CD4-positive, CD25-positive, alpha-beta regulatory T cell (primary cell): ENCODE results near the gene IQCH. TPM values are rescaled to one million over a fixed set of nuclear protein-coding genes. Genes with fewer than 3 reads are reported as not detected.

Experiments
- ATAC-seq, 2 donors: fragments of 150-1000 bp; cut with Tn5 transposase; one replicate each; pipeline ENCODE4 v1.10.0; 2021; ENCODE audit warnings: low read depth in 2 of 2, moderate number of reproducible peaks in 2 of 2, moderate library complexity in 1 of 2
- DNase-seq, 3 donors: peaks; one replicate each; pipeline versions ENCODE4 v3.0.0 to v3.0.0-alpha.2; 2012 to 2022; ENCODE audit warnings: mixed read lengths in 1 of 3
- H3K27ac ChIP-seq: one replicate; pipeline ENCODE4 v1.7.0; 2013; ENCODE audit warnings: mild to moderate bottlenecking, low read length; ENCODE audit not compliant: insufficient read depth, poor library complexity, severe bottlenecking
- H3K27me3 ChIP-seq: one replicate; pipeline ENCODE4 v1.7.0; 2013; ENCODE audit warnings: low read length; ENCODE audit not compliant: control insufficient read depth, insufficient read depth
- H3K36me3 ChIP-seq: one replicate; pipeline ENCODE4 v1.7.0; 2013; ENCODE audit warnings: mild to moderate bottlenecking, low read length, moderate library complexity; ENCODE audit not compliant: control insufficient read depth, insufficient read depth
- H3K4me1 ChIP-seq: 2 replicates; pipeline ENCODE4 v1.7.0; 2013; ENCODE audit warnings: mild to moderate bottlenecking, low read length; ENCODE audit not compliant: insufficient read depth, control insufficient read depth, poor library complexity, severe bottlenecking
- H3K4me3 ChIP-seq: one replicate; pipeline ENCODE4 v1.7.0; 2013; ENCODE audit warnings: low read depth, mild to moderate bottlenecking, low read length, moderate library complexity
- H3K9me3 ChIP-seq, 2 experiments: 1 replicate in 1 of 2; 2 replicates in 1 of 2; pipeline ENCODE4 v1.7.0; 2013; ENCODE audit warnings: low read length in 2 of 2, mild to moderate bottlenecking in 1 of 2, moderate library complexity in 1 of 2; ENCODE audit not compliant: control insufficient read depth in 2 of 2
- H3K27ac Mint-ChIP-seq, 3 donors: one replicate each; pipeline ENCODE4 v1.8.0; 2020 to 2022; ENCODE audit warnings: mild to moderate bottlenecking in 3 of 3, mixed read lengths in 3 of 3, moderate library complexity in 2 of 3
- H3K27me3 Mint-ChIP-seq: one replicate; pipeline ENCODE4 v1.8.0; 2022; ENCODE audit warnings: mild to moderate bottlenecking, mixed read lengths
- H3K36me3 Mint-ChIP-seq: one replicate; pipeline ENCODE4 v1.8.0; 2020; ENCODE audit warnings: mixed read lengths
- H3K4me1 Mint-ChIP-seq, 4 donors: one replicate each; pipeline ENCODE4 v1.8.0; 2020 to 2022; ENCODE audit warnings: mixed read lengths in 4 of 4, mild to moderate bottlenecking in 1 of 4
- H3K4me3 Mint-ChIP-seq, 4 donors: one replicate each; pipeline ENCODE4 v1.8.0; 2020 to 2022; ENCODE audit warnings: mild to moderate bottlenecking in 4 of 4, mixed read lengths in 4 of 4, moderate library complexity in 3 of 4
- H3K9me3 Mint-ChIP-seq, 7 donors: one replicate each; pipeline ENCODE4 v1.8.0; 2020 to 2022; ENCODE audit warnings: mixed read lengths in 7 of 7, mild to moderate bottlenecking in 3 of 7, moderate library complexity in 2 of 7
- polyA plus RNA-seq, 4 donors: library from polyadenylated mRNA; unstranded; fragments of 300-500 nt; fragmentation: Illumina TruSeq; gene quantifications; one replicate each; pipeline ENCODE4 v1.2.3, GENCODE V29; 2021
- total RNA-seq: library from RNA; stranded (reverse); gene quantifications from one replicate; pipeline ENCODE4 v1.2.3, GENCODE V29; 2022

The IQCH gene
- total and polyA plus RNA-seq, 5 donors from 2014 or later = 0.32 to 0.54 (median 0.38) TPM; not detected in 2

DNA sequence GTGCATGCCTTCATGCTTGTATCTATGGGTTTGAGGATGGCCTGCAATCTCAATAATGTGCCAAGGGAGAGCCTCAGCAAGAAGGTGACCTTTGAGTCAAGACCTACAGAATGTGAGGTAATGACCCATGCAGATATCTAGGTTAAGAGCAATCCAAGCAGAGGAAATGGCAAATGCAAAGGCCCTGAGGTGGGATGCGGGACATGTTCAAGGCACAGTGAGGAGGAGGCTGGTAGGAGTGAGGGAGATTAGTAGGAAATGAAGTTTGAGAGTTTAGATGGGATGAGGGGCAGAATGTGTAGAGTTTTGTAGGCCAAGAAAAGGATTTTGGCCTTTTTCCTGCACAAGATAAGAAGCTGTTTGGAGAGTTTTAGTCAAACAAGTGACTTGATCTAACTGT lies 283.2 kb downstream of the IQCH start:
- Histone ChIP-seq H3K4me1 (peaks cover 11% of the 10 kb centered on the region), H3K4me3 (no peak overlapping the region), H3K27ac (no peak overlapping the region), H3K27me3 (no peaks in the 10 kb centered on the region), H3K9me3 (no peaks in the 10 kb centered on the region), H3K36me3 (no peaks in the 10 kb centered on the region)
- Mint-ChIP-seq H3K36me3 (no peaks in the 10 kb centered on the region), H3K9me3 (peaks cover 0 to 2% (median 0%) of the 10 kb centered on the region in 7 donors), H3K4me1 (peaks cover 17 to 34% (median 21%) of the 10 kb centered on the region in 4 donors), H3K27ac (no peak overlapping the region), H3K27me3 (peaks cover 19% of the 10 kb centered on the region), H3K4me3 (peak overlapping the region in 2 of 4 donors; percentile 24 to 30)
- ATAC-seq (no peak), DNase-seq (no peak)

GRCh38 chr15:67542420-67543347 lies 288.1 kb downstream of the IQCH start, which contains the start of gene MAP2K5:
MAP2K5 (plus strand) TSS chr15:67542703; CDS start chr15:67543336, 633 bp downstream.
- H3K27me3 Mint-ChIP-seq = peaks cover 6% of the 10 kb centered on the region
- H3K36me3 Mint-ChIP-seq = peaks cover 10% of the 10 kb centered on the region
- H3K27me3 ChIP-seq = no peaks in the 10 kb centered on the region
- peak within 1 kb of the TSS; percentile 99 for H3K4me3 ChIP-seq
- peak within 1 kb of the TSS; percentile 96 to 100 (median 98) for H3K27ac Mint-ChIP-seq
- peak within 1 kb of the TSS; percentile 85 for H3K27ac ChIP-seq
- H3K9me3 Mint-ChIP-seq = peaks cover 0 to 2% (median 0%) of the 10 kb centered on the region in 7 donors
- peak within 1 kb of the TSS; percentile 95 to 99 (median 97) for H3K4me3 Mint-ChIP-seq
- H3K4me1 Mint-ChIP-seq = peaks cover 17 to 74% (median 40%) of the 10 kb centered on the region in 4 donors
- DNase-seq (peak; percentile 79 to 87 (median 81)), ATAC-seq (peak; percentile 80)
- H3K36me3 ChIP-seq = peaks cover 10% of the 10 kb centered on the region
- peaks cover 25% of the 10 kb centered on the region for H3K4me1 ChIP-seq
- H3K9me3 ChIP-seq = no peaks in the 10 kb centered on the region

DNA sequence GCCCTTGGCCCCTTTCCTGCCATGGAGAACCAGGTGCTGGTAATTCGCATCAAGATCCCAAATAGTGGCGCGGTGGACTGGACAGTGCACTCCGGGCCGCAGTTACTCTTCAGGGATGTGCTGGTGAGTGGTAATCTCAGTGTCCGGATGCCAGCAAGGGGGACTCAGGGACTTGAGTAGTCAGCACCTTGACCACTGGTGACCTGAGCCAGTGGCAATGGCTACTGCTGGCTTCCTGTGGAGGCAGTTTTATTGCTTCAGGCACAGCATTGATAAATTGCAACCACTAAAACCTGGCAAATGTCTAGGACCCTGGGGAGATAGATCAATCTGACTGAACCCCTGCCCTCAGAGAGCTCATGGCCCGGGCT lies 288.7 kb downstream of the IQCH start:
- ATAC-seq (no peak), DNase-seq (no peak)
- H3K27ac Mint-ChIP-seq = peak overlapping the region; percentile 57 to 96 (median 91)
- peak overlapping the region; percentile 85 for H3K27ac ChIP-seq
- no peaks in the 10 kb centered on the region for H3K27me3 ChIP-seq
- peaks cover 10% of the 10 kb centered on the region for H3K36me3 ChIP-seq
- H3K4me3 ChIP-seq = peak overlapping the region; percentile 65
- peaks cover 13% of the 10 kb centered on the region for H3K36me3 Mint-ChIP-seq
- peaks cover 0 to 2% (median 0%) of the 10 kb centered on the region in 7 donors for H3K9me3 Mint-ChIP-seq
- peaks cover 25% of the 10 kb centered on the region for H3K4me1 ChIP-seq
- H3K9me3 ChIP-seq = no peaks in the 10 kb centered on the region
- peak overlapping the region; percentile 95 to 99 (median 97) for H3K4me3 Mint-ChIP-seq
- H3K4me1 Mint-ChIP-seq = peaks cover 17 to 77% (median 41%) of the 10 kb centered on the region in 4 donors
- H3K27me3 Mint-ChIP-seq = no peaks in the 10 kb centered on the region

- H3K27ac ChIP-seq = no peak overlapping the region
- Mint-ChIP-seq H3K27ac (peak overlapping the region in 2 of 3 donors; percentile 90 to 96), H3K4me3 (peak overlapping the region; percentile 75 to 99 (median 96)), H3K27me3 (no peaks in the 10 kb centered on the region), H3K4me1 (peaks cover 15 to 78% (median 44%) of the 10 kb centered on the region in 4 donors), H3K9me3 (peaks cover 0 to 2% (median 0%) of the 10 kb centered on the region in 7 donors), H3K36me3 (peaks cover 17% of the 10 kb centered on the region)
- H3K27me3 ChIP-seq = no peaks in the 10 kb centered on the region
- DNase-seq (no peak), ATAC-seq (no peak)
- peaks cover 25% of the 10 kb centered on the region for H3K4me1 ChIP-seq
- no peaks in the 10 kb centered on the region for H3K9me3 ChIP-seq
- H3K4me3 ChIP-seq = peak overlapping the region; percentile 65
- peaks cover 12% of the 10 kb centered on the region for H3K36me3 ChIP-seq
Measured at GRCh38 chr15:67544475-67544874, 289.9 kb downstream of the IQCH start.

DNA sequence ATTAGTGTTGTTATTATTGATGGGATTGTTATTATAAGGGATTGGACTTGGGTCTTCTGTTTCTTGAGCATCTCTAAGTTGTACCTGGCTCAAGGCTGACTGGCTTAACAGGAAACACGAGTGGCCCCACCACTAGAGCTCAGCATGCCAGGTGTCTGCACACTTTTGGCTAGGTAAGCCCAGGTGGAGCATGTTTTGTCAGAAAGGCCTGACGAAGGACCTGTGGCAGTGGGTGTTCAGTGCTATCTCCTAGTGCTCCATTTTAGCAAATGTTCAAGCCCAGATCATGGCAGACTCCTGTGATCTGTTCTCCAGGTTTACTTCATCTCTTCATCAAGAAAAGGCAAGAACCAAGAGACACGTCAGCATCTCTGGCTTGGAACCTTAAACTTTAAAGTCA lies 291.3 kb downstream of the IQCH start:
- H3K4me1 ChIP-seq = peaks cover 22% of the 10 kb centered on the region
- no peak overlapping the region for H3K27ac ChIP-seq
- no peaks in the 10 kb centered on the region for H3K9me3 ChIP-seq
- ATAC-seq (no peak), DNase-seq (no peak)
- no peak overlapping the region for H3K4me3 ChIP-seq
- peaks cover 24% of the 10 kb centered on the region for H3K36me3 Mint-ChIP-seq
- peaks cover 18% of the 10 kb centered on the region for H3K36me3 ChIP-seq
- no peaks in the 10 kb centered on the region for H3K27me3 Mint-ChIP-seq
- peak overlapping the region in 3 of 4 donors; percentile 15 to 99 (median 70) for H3K4me3 Mint-ChIP-seq
- H3K27me3 ChIP-seq = no peaks in the 10 kb centered on the region
- H3K4me1 Mint-ChIP-seq = peaks cover 11 to 69% (median 40%) of the 10 kb centered on the region in 4 donors
- peak overlapping the region in 2 of 3 donors; percentile 36 to 96 for H3K27ac Mint-ChIP-seq
- peaks cover 0 to 2% (median 0%) of the 10 kb centered on the region in 7 donors for H3K9me3 Mint-ChIP-seq

DNA sequence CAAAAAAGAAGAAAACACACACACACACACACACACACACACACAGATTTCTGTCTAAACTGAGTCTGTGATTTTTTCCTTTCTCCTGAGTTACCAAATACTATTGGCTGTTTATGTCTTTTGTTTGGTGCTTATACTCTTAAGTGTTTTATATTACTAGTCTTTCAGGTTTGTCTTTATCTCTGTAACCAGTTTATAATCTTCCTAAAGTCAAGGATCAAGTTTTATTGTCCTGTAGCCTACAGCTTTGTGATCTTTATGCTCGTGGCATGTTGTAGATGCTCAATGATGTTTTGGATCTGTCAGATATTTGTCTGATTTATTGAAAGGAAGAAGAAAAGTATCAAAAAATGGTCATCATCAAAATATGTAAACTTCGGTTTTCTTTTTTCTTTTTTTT lies 292.5 kb downstream of the IQCH start:
- Histone ChIP-seq H3K27me3 (no peaks in the 10 kb centered on the region), H3K36me3 (peaks cover 18% of the 10 kb centered on the region), H3K4me1 (peaks cover 16% of the 10 kb centered on the region), H3K9me3 (no peaks in the 10 kb centered on the region), H3K4me3 (no peak overlapping the region), H3K27ac (no peak overlapping the region)
- DNase-seq (no peak), ATAC-seq (no peak)
- Mint-ChIP-seq H3K36me3 (peaks cover 27% of the 10 kb centered on the region), H3K9me3 (no peaks in the 10 kb centered on the region), H3K4me1 (peaks cover 7 to 62% (median 34%) of the 10 kb centered on the region in 4 donors), H3K27ac (peak overlapping the region in 1 of 3 donors; percentile 7), H3K27me3 (no peaks in the 10 kb centered on the region), H3K4me3 (peak overlapping the region in 1 of 4 donors; percentile 99)

- H3K36me3 ChIP-seq = peaks cover 19% of the 10 kb centered on the region
- no peak for DNase-seq
- no peaks in the 10 kb centered on the region for H3K27me3 ChIP-seq
- H3K4me1 Mint-ChIP-seq = peaks cover 5 to 61% (median 34%) of the 10 kb centered on the region in 4 donors
- ATAC-seq = no peak
- no peak overlapping the region for H3K27ac Mint-ChIP-seq
- H3K9me3 ChIP-seq = no peaks in the 10 kb centered on the region
- no peak overlapping the region for H3K4me3 ChIP-seq
- H3K4me3 Mint-ChIP-seq = peak overlapping the region in 2 of 4 donors; percentile 14 to 48
- H3K27ac ChIP-seq = no peak overlapping the region
- no peaks in the 10 kb centered on the region for H3K9me3 Mint-ChIP-seq
- no peaks in the 10 kb centered on the region for H3K27me3 Mint-ChIP-seq
- peaks cover 27% of the 10 kb centered on the region for H3K36me3 Mint-ChIP-seq
- H3K4me1 ChIP-seq = peaks cover 14% of the 10 kb centered on the region
Measured at GRCh38 chr15:67547836-67548235, 293.2 kb downstream of the IQCH start.
